Measurements from ENCODE around the gene GMFB. TPM values are rescaled to one million over a fixed set of nuclear protein-coding genes. Genes with fewer than 3 reads are reported as not detected.

Gene GMFB
- polyA plus RNA-seq, 1 experiment = 10.0 TPM

DNA sequence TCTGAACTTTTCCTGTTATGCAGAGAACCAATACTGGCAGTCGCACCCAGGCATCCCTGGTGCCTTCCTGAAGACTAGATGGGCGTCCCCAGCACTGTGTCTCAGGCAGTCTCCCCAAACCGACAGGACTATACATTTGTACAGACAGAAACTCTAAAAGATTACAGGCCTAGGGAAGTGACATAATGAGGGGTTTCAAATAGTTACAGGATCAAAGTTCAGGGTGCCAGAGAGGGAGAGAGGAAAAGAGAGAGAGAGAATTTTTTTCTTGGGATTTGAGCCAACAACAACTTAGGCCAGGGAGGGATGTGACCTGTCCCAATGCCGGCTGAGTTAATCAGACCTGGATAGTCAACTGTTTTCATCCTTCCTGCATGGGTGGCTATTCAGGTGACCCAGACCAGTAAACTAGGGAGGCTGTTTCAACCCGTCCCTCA, 9.3 kb upstream of the GMFB start:
- DNase-seq (ENCODE audit: low read depth) = no peak
- H3K4me3 ChIP-seq (ENCODE audit: low read depth, low read length) = no peak overlapping the region
- TF ChIP-seq, protein P1, sequence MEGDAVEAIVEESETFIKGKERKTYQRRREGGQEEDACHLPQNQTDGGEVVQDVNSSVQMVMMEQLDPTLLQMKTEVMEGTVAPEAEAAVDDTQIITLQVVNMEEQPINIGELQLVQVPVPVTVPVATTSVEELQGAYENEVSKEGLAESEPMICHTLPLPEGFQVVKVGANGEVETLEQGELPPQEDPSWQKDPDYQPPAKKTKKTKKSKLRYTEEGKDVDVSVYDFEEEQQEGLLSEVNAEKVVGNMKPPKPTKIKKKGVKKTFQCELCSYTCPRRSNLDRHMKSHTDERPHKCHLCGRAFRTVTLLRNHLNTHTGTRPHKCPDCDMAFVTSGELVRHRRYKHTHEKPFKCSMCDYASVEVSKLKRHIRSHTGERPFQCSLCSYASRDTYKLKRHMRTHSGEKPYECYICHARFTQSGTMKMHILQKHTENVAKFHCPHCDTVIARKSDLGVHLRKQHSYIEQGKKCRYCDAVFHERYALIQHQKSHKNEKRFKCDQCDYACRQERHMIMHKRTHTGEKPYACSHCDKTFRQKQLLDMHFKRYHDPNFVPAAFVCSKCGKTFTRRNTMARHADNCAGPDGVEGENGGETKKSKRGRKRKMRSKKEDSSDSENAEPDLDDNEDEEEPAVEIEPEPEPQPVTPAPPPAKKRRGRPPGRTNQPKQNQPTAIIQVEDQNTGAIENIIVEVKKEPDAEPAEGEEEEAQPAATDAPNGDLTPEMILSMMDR (IDR thresholded peaks at IDR 0.05; ENCODE audit: insufficient read depth, low read depth, low read length) = no peak
- ChIA-PET CTCF (no interaction called here), POLR2A (interaction anchor here (1.0 kb wide), 1 partner anchor 12 kb away, joined by 3 read pairs; the partner anchor contains the start of gene CGRRF1)
- no peaks in the 10 kb centered on the region for H3K27me3 ChIP-seq (ENCODE audit: control insufficient read depth, insufficient read depth, low read length)
- no peaks in the 10 kb centered on the region for H3K36me3 ChIP-seq (ENCODE audit: control insufficient read depth, insufficient read depth, low read length)

DNA sequence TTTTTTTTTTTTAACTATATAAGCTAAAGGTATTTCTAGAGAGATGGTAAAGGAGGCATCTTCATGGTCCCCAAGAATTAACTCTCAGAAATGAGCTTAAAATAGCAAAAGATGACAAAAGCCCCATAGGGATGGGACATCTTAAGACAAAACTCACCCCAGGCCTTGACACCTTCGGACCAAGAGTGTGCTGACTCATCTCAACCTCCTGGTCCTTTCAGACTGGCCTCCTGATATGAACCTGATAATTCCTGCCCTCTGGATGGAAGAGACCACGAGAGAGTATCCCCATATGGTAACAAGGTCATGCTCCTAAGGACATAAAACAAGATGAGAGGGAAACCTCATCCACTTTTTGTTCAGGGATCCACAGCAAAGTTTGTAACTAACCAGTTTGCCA, 8.4 kb upstream of the GMFB start:
- ChIA-PET CTCF (interaction anchor here (0.5 kb wide), 1 partner anchor 1077 kb away, joined by 3 read pairs; no protein-coding TSS in a partner anchor), POLR2A (interaction anchor here (1.0 kb wide), 1 partner anchor 12 kb away, joined by 3 read pairs; the partner anchor contains the start of gene CGRRF1)
- DNase-seq (ENCODE audit: low read depth) = no peak
- Histone ChIP-seq H3K27me3 (ENCODE audit: control insufficient read depth, insufficient read depth, low read length) (no peaks in the 10 kb centered on the region), H3K36me3 (ENCODE audit: control insufficient read depth, insufficient read depth, low read length) (no peaks in the 10 kb centered on the region), H3K4me3 (ENCODE audit: low read depth, low read length) (no peak overlapping the region)
- TF ChIP-seq, protein P1 (IDR thresholded peaks at IDR 0.05; ENCODE audit: insufficient read depth, low read depth, low read length) = no peak

DNA sequence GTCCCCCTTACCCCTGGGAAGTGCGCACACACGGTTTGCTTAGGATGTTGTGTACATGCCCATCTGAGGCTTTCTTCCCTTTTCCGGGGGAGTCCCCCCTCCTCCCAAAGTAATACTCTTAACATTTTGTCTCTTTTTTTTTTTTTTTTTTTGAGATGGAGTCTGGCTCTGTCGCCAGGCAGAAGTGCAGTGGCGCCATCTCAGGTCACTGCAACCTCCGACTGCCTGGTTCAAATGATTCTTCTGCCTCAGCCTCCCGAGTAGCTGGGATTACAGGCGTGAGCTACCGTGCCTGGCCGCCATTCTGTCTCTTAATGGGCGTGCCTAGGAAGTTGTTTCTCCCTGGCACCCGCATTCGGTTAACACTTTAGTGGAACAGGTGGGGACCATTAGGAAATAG, 4.5 kb upstream of the GMFB start:
- ChIA-PET CTCF (interaction anchor here (1.7 kb wide), 1 partner anchor 14 kb away, joined by 5 read pairs; no protein-coding TSS in a partner anchor), POLR2A (no interaction called here)

DNA sequence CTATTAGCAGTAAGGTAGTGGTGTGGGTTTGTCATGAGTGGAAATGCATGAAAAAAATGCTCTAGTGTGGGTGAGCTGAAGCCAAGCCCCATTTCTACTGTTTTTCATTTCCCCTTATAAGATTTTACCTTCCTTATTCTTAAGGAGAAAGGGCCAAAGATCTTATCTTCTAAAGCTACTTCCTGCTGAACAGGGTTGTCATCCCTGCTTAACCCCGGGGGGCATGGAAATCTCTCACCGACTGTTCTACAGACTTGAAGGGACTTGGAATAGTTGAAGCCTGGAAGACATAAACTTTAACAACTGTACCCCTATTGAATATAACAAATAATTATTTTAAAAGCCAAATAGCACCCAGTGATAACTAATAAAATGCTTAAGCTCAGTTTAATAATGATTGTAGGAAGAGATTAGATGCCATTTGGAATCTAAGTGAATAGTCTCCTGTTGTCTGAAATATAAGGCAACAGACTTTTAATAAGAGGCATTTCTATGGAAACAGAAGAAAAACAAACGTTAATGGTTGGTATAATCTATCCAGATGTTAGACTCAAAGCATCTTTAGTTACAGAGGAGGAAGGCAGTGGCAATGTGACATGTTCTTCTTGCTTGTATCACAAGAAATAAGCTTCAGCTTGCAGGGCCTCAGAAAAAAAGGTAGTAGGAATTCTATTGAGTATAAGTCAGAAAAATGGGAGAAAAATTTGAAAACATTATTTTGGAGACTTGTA, 1.8 kb upstream of the GMFB start:
- POLR2A ChIA-PET = no interaction called here
- Histone ChIP-seq H3K4me3 (ENCODE audit: low read depth, low read length) (no peak overlapping the region), H3K36me3 (ENCODE audit: control insufficient read depth, insufficient read depth, low read length) (no peaks in the 10 kb centered on the region), H3K27me3 (ENCODE audit: control insufficient read depth, insufficient read depth, low read length) (no peaks in the 10 kb centered on the region)
- CTCF ChIA-PET = interaction anchor here (1.0 to 1.1 kb wide), 2 partner anchors 74 to 402 kb away, joined by 3 to 5 read pairs; no protein-coding TSS in a partner anchor
- TF ChIP-seq, protein P1 (IDR thresholded peaks at IDR 0.05; ENCODE audit: insufficient read depth, low read depth, low read length) = no peak
- no peak for DNase-seq (ENCODE audit: low read depth)

More for the DNA sequence above, 4.5 kb upstream of the GMFB start:
- H3K36me3 ChIP-seq (ENCODE audit: control insufficient read depth, insufficient read depth, low read length) = no peaks in the 10 kb centered on the region
- no peaks in the 10 kb centered on the region for H3K27me3 ChIP-seq (ENCODE audit: control insufficient read depth, insufficient read depth, low read length)
- DNase-seq (ENCODE audit: low read depth) = no peak
- TF ChIP-seq, protein P1 (IDR thresholded peaks at IDR 0.05; ENCODE audit: insufficient read depth, low read depth, low read length) = no peak
- H3K4me3 ChIP-seq (ENCODE audit: low read depth, low read length) = no peak overlapping the region

DNA sequence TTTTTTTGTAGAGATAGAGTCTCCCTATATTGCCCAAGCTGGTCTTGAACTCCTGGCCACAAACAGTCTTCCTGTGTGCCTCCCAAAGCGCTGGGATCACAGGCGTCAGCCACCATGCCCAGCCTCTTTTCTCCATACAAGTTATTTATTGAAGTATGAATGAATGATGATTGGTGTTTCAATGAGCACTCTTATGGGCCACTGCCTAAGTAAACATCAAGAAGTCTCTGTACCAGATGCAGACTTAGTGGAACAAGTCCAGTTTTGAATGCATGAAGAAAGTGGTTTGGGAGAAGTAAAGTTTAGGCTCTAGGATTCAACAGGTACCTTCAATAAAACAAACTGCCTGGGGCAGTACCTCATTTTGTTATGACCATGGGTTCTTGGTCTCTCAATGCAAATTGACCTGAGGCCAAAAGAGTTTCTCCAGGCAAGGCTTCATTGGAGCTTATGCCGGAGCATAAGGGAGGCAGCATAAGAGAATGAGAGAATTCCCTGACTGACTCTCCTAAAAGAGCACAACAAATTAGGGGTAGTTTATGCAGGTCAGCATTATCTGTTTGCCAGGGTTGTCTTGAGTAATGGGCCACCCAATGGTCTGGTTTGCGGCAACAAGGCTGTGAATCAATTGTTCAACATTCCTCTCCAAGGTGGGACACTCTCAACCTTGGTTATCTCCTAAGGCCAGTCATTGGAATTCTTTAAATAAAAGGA, 1.1 kb upstream of the GMFB start:
- Histone ChIP-seq H3K27me3 (ENCODE audit: control insufficient read depth, insufficient read depth, low read length) (no peaks in the 10 kb centered on the region), H3K4me3 (ENCODE audit: low read depth, low read length) (no peak overlapping the region), H3K36me3 (ENCODE audit: control insufficient read depth, insufficient read depth, low read length) (no peaks in the 10 kb centered on the region)
- POLR2A ChIA-PET = no interaction called here
- TF ChIP-seq, protein P1 (IDR thresholded peaks at IDR 0.05; ENCODE audit: insufficient read depth, low read depth, low read length) = no peak
- DNase-seq (ENCODE audit: low read depth) = no peak
- CTCF ChIA-PET = interaction anchor here (0.6 to 1.6 kb wide), 4 partner anchors 33 to 402 kb away, joined by 3 to 5 read pairs (median 4); no protein-coding TSS in a partner anchor
